Measurements from ENCODE around the gene BAHCC1. TPM values are rescaled to one million over a fixed set of nuclear protein-coding genes. Genes with fewer than 3 reads are reported as not detected.

Gene BAHCC1
- total and polyA plus RNA-seq, 12 donors, result 4.8 to 13.1 (median 9.2) TPM

DNA sequence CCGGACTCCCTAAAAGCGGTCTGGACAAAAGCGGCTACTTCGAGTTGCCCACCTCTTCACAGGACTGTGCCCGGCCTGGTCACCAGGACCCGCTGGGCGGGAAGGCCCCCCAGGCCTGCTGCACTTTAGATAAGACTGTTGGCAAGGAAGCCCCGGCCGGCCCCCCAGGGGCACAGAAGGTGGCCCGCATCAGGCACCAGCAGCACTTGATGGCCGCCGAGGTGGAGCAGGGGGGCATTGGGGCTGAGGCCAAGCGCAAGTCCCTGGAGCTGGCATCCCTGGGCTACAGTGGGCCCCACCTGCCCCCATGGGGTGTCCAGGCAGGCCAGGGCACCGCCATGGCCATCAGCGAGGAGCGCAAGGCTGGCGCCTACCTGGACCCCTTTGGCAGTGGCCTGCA is 47.5 kb downstream of the BAHCC1 start:
- Histone ChIP-seq H3K4me3 (no peak overlapping the region), H3K4me1 (peaks cover 0 to 4% (median 1%) of the 10 kb centered on the region in 9 donors), H3K9me3 (no peaks in the 10 kb centered on the region), H3K27me3 (no peaks in the 10 kb centered on the region), H3K27ac (no peak overlapping the region), H3K36me3 (peaks cover 0 to 30% (median 0%) of the 10 kb centered on the region in 9 donors)
- TF ChIP-seq, protein P1, sequence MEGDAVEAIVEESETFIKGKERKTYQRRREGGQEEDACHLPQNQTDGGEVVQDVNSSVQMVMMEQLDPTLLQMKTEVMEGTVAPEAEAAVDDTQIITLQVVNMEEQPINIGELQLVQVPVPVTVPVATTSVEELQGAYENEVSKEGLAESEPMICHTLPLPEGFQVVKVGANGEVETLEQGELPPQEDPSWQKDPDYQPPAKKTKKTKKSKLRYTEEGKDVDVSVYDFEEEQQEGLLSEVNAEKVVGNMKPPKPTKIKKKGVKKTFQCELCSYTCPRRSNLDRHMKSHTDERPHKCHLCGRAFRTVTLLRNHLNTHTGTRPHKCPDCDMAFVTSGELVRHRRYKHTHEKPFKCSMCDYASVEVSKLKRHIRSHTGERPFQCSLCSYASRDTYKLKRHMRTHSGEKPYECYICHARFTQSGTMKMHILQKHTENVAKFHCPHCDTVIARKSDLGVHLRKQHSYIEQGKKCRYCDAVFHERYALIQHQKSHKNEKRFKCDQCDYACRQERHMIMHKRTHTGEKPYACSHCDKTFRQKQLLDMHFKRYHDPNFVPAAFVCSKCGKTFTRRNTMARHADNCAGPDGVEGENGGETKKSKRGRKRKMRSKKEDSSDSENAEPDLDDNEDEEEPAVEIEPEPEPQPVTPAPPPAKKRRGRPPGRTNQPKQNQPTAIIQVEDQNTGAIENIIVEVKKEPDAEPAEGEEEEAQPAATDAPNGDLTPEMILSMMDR (IDR thresholded peaks at IDR 0.05), result no peak
- intact Hi-C loops (cut with DNase I), result no loop called here
- ATAC-seq (no peak), DNase-seq (no peak)
- WGBS, 2 donors, result 93 to 96% methylated on average over 17 of the region's 17 CpGs

DNA sequence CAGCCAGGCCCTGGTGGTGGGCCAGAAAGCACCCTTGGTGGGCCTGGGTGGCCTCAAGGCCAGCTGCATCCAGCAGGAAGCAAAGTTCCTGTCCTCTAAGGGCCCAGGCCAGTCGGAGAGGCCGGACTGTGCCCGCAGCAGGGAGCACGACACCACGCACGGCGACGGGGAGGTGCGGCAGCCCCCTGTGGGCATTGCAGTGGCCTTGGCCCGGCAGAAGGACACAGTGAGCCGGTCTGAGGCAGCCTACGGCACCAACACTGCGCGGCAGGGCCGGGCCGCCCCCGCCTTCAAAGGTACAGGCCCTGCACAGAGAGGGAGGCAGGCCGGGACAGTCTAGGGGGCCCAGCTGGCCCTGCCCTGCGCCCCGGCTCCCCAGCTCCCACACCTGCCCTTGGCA is 48.0 kb downstream of the BAHCC1 start:
- 97% methylated on average over 18 to 20 of the region's 20 CpGs for WGBS, 2 donors
- H3K4me1 ChIP-seq, result no peaks in the 10 kb centered on the region
- no peak for ATAC-seq
- no peak for DNase-seq
- H3K36me3 ChIP-seq, result peaks cover 0 to 35% (median 0%) of the 10 kb centered on the region in 9 donors
- H3K27ac ChIP-seq, result no peak overlapping the region
- TF ChIP-seq, protein P1 (IDR thresholded peaks at IDR 0.05), result no peak
- no peaks in the 10 kb centered on the region for H3K9me3 ChIP-seq
- H3K27me3 ChIP-seq, result no peaks in the 10 kb centered on the region
- intact Hi-C loops (cut with DNase I), result no loop called here
- H3K4me3 ChIP-seq, result no peak overlapping the region

DNA sequence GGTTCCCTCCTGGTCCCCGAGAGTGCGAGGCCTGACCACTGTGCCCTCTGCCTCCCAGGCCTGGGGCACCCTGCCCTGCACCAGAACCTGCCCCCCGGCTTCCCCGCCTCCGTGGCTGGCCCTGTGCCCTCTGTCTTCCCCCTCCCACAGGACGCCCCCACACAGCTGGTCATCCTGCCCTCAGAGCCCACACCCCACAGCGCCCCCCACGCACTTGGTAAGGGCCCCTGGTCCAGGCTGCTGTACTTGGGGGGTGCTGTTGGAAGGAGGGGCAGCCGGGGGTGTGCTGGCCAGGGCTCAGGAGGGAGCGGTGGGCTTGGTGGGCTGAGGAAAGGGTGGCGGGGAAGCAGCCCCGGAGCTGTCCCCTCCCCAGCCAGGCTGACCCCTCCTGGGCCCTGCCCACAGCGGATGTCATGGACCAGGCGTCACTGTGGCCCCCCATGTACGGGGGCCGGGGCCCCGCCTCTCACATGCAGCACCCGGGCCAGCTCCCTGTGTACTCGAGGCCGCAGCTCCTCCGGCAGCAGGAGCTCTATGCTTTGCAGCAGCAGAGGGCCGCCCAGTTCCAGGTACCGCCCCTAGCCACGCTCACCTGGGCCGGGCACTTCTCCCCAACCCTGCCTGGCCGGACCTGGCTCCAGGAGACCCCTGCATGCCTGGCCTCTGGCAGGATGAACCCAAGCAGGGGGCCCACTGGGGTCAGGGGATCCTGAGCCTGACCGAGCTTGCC is 49.5 kb downstream of the BAHCC1 start:
- intact Hi-C loops (cut with DNase I), result no loop called here
- ATAC-seq (no peak), DNase-seq (no peak)
- Histone ChIP-seq H3K4me1 (no peaks in the 10 kb centered on the region), H3K27ac (no peak overlapping the region), H3K27me3 (no peaks in the 10 kb centered on the region), H3K9me3 (no peaks in the 10 kb centered on the region), H3K36me3 (peaks cover 0 to 37% (median 0%) of the 10 kb centered on the region in 9 donors), H3K4me3 (no peak overlapping the region)
- WGBS, 2 donors, result 89 to 95% methylated on average over 24 to 27 of the region's 27 CpGs
- TF ChIP-seq, protein P1 (IDR thresholded peaks at IDR 0.05), result no peak

DNA sequence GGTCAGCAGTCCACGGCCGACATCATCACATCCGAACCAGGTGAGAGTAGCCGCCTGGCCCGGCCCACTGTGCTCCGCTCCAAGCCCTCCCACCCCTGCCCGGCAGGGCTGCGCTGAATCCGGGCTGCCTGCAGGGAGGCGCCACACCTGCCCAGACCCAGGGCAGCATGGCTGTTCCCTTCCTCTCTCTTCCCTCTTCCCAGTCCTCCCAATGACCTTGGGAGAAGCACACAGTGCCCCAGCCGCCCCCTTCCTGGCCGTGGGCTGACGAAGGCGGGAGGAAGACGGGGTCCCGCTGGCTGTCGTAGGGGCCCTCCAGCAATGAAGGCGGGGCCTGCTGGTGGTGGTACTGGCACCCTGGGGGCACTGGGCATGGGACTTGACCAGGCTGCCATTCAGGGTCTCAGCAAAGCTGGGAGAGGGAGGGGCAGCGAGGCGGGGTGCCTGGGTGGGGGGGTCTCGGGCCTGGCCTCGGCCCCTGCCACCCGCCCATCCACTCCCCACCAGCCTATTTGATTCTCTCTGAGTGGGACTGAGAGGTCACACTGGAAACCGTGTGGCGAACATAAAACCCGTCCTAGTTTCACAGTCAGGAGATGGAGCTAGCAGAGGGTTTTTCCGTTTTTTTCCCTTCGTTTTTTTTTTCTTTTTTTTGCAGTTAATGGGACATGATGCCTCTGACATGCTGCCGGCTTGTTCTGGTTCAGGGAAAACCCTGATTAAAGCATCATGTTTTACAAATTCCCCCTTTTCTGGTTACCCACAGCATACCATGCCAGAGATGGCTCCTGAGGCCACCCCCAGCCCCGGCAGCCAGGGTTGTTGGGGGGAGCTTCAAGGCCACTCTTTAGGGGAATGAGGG is 50.6 kb downstream of the BAHCC1 start:
- 86 to 91% methylated on average over 30 of the region's 30 CpGs for WGBS, 2 donors

More for the DNA sequence above, 50.6 kb downstream of the BAHCC1 start:
- Histone ChIP-seq H3K27me3 (no peaks in the 10 kb centered on the region), H3K4me1 (no peaks in the 10 kb centered on the region), H3K4me3 (no peak overlapping the region), H3K27ac (no peak overlapping the region), H3K36me3 (peaks cover 0 to 37% (median 0%) of the 10 kb centered on the region in 9 donors), H3K9me3 (no peaks in the 10 kb centered on the region)
- intact Hi-C loops (cut with DNase I), result no loop called here
- TF ChIP-seq, protein P1 (IDR thresholded peaks at IDR 0.05), result no peak
- no peak for DNase-seq
- ATAC-seq, result no peak

Data from heart right ventricle (tissue), 16 donors.